ENCODE measurements around the gene PROCA1.

PROCA1 gene

DNA sequence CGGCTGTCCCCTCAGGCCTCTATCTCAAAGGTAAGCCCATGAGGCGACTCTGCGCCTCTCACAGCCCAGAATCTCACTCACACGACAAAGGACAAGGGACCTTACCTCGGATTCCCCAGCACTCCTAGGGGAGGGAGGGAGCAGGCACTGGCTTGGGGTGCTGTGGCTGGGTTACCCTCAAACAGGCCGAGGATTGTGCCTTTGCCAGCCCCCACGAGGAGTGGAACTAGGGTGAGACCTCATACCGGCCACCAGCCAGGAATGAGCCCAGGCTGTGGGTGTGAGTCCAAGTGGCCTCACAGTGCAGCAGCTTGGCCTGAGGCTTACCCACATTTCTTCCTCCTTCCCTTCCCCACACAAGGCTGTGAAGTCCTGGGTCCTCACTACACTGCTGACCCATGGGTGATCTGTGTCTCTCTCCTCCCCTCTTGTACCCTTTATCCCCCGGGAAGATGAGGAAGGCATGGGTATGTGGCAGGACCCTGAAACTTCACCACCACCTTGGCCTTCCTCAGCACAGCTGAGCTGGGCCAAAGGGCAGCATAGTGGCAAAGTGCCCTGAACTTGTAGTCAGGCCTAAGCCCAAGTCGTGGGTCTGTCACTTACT lies 5.9 kb downstream of the PROCA1 start:
- no peak for DNase-seq

GRCh38 chr17:28705074-28705659 lies 6.5 kb downstream of the PROCA1 start:
- no peak for DNase-seq

DNA sequence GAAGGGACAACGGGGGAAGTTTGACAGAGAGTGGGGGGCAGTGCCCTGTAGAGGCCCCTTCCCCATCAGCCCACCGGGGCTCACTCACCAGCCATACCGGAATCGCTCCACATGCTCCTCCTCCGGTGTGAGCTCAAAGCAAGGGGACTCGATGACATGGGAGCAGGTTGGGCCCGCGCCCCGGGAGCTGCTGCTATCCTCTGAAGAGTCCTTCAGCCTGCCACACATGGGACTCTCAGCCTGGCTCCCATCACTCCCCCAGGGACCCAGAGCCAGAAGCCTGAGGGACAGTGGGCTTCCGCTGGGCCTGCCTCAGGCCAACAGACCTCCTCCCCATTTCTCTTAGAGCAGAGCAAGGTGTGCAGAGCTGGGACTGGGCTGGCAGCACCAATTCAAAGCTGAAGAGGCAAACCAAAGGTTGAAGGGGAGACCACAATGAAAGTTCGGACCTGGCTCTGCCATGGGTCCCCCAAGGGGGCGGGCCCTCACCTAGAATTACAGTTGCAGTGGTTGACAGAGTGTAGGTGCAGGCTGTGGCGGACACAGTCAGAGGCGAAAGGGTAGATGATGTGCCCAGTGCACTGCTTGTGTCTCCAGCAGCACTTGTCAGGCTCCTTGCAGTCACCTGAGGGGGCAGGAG lies 7.3 kb downstream of the PROCA1 start:
- DNase-seq, result no peak

GRCh38 chr17:28703552-28704218 lies 8.0 kb downstream of the PROCA1 start:
- no peak for DNase-seq

DNA sequence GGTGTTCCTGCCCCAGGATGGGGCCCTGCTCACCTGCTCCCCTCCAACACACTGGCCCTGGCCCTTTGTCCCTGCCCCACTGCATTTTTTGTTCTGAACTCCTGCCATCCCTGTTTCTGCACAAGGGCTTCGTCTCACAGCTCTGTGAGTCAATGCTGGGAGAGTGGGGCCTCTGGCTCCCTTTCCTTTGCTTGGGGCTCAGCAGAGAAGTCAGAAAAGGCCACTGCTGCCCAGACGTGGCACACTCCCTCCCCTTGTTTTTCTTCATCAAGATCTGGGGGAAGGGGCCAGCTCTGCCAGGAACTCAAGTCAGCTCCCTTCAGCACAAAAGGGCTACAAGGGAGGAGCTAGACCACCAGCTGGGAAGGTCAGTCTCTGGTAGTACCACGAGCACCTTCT lies 8.9 kb downstream of the PROCA1 start:
- no peak for DNase-seq

DNA sequence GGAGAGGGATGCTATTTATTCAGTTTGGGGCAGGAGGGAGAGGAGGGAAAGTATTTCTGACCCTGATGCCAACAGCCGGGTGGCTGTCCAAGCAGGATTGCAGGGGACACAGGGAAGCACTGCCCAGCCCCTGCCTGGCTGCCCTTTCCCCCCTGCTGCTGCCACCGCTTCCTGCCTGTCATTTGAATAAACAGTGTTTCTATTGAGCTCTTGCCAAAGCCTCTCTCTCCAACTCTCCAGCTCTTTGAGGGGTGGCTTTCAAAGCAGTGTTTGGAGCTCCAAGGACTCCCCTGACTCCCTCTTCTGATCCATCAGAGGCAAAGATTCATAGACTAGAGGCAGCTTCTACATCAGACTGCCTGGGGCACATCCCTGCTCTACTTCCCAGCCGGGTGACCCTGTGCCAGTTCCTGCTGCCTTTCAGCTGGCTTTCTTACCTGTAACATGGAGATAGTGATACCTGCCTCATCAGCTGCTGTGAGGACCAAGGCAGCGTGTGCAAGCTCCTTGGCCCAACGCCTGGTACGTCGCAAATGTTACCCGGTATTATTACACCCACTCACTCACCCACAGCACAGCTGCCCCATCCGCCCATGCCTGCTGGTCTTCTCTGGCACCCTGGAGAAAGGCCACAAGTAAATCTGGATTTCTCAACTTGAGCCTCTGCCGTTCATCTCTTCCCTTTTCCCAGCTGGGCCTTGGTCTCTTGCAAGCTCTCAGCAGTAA lies 9.5 kb downstream of the PROCA1 start:
- DNase-seq, result no peak

DNA sequence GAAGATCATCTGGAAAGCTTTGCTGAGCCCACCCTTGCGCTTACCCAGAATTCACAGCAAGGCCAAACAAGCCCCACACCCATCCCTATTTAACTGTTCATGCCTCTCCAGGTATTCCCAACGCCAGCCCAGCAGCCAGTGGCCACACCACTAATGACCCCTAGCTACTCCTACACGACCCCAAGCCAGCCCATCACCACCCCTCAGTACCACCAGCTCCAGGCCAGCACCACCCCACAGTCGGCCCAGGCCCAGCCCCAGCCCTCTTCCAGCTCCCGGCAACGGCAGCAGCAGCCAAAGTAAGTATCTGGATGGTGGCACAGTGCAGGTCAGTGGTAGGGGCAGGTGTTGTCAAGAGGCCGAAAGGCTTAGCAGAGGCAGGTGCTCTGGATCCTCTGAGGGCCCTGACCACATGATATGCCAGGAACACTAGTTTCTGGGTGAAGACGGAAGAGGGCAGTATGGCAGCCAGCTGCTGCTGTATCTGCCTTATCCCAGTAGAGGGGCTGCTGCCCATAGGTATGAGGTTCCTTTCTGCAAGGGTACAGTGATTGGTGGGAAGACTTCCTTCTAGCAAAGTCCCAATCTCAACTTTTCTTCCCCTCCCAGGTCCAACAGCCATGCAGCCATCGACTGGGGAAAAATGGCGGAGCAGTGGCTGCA lies 10.7 kb downstream of the PROCA1 start:
- no peak for DNase-seq

GRCh38 chr17:28700278-28700677 lies 11.4 kb downstream of the PROCA1 start:
- DNase-seq, result no peak

DNA sequence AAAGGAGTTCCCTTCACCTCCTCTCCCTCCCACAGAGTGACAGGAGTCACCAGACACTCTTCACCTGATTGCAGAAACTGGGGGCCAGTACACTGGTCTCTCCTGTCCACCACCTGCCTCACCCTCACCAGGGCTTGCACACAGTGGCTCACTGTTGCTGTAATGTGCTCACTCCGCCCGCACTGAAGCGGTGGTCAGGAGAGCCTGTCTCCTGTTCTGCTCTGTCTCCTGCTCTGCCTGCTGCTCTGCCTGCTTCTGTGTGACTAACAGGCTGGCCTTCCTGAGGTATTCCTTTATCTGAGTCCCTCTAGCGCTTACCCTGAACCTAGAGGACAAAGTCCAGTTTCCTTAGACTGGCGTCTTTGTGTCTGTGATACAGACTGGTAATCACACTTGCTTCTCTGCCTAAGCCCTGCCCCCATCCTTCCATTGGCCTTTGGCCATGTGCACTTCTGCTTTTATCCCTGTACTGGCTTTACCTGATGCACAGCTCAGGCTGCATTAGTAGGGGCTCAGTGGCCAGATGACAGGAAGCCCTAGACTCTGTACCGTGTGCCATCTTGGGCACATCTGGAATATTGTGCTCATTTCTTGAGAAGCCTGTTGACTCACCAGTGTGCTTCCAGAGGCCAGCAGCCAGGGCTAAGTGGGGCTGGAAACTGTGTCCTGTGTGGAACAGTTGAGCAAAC lies 13.3 kb downstream of the PROCA1 start:
- DNase-seq, result no peak

DNA sequence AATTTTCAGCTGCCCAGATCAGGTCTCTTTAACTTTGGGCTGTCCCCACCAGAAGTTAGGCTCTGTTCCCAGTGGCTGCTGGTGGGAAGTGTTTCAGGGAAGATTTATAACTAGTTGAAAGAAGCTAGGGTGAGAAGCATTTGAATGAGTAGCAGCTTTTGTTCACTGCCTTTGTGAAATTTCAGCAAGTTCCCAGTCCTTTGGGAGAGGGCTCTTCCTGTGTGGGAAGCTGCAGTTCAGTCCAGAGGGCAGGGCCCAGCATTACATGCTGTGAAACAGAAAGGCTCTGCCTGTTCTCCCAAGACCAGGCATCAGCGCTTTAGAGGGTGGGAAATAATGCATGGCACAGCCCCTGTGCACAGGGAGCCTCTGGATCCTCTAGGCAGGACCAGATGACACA lies 17.8 kb downstream of the PROCA1 start:
- DNase-seq, result no peak

DNA sequence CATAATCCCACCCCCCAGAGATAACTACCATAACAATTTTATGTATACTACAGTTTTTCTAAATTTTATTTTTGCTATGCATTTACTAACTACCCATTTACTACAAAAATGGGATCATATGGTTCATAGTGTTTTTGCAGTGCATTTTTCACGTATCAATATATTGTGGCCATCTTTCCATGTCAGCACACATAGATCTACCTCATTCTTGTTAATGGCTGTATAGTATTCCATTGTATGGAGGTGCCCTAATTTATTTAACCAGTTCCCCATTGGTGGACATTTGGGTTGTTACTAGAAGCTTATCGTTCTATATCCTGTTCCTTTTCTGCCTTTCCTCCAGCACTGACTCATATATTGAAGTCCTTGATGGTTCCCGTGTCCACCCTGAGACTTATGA lies 22.7 kb downstream of the PROCA1 start:
- DNase-seq, result no peak

- no peak for DNase-seq
Observed at GRCh38 chr17:28688481-28688880, 23.2 kb downstream of the PROCA1 start.

DNA sequence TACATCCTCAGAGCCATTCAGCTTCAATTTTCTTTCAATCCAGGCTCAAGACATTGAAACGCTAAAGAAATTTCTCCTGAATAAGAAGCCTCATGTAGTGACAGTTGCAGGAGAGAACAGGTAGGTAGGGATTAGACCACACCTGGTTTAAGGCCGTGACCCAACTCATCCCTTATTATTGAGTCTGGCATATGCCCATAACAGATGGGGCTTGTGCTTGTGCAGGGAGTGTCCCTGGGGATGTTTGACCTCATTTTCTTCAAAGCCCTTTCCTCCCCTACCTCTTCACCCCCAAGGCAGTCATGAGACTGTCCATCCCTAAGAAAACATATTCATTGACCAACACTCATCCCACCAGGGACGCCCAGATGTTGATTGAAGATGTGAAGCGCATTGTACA lies 25.4 kb downstream of the PROCA1 start:
- no peak for DNase-seq

- DNase-seq, result no peak
Observed at GRCh38 chr17:28685366-28685765, 26.3 kb downstream of the PROCA1 start.

DNA sequence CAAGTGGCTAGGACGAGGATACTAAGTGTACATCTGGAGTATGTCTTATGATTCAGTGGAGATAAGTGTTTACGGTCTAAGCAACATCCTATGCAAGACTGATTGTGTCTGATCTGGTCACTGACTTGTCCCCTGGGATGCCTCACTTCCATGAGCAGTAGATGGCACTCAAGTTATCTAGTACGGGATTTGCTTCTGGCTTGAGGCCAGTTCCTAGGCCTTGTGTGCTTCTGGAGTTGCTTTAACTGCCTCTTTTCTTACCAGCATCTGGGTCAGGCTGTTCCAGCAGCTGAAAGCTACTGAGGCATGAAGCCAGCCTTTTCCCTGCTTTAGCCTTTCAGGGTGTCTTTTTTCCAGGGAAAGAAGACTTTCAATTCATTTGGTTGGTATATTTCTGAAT lies 26.7 kb downstream of the PROCA1 start:
- no peak for DNase-seq

GRCh38 chr17:28682655-28683054 lies 29.0 kb downstream of the PROCA1 start:
- DNase-seq, result no peak

DNA sequence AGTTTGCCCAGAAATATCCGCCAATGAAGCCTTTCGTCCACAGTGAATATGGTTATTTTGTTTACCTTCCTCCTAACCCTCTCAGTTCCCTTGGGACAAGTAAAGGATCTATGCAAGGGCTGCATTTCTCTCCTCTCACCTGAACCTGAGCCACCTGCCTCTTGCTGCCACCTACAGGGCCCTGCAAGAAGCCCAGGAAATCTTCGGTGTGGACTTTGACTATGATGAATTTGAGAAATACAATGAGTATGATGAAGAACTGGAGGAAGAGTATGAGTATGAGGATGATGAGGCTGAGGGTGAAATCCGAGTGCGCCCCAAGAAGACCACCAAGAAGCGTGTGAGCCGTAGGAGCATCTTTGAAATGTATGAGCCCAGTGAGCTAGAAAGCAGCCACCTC lies 35.7 kb downstream of the PROCA1 start:
- no peak for DNase-seq

- no peak for DNase-seq
Observed at GRCh38 chr17:28675490-28675889, 36.2 kb downstream of the PROCA1 start.

- DNase-seq, result no peak
Observed at GRCh38 chr17:28669918-28670317, 41.8 kb downstream of the PROCA1 start.

- DNase-seq, result no peak
Observed at GRCh38 chr17:28667870-28668269, 43.8 kb downstream of the PROCA1 start.

GRCh38 chr17:28665994-28666393 lies 45.7 kb downstream of the PROCA1 start:
- DNase-seq, result no peak

GRCh38 chr17:28663723-28664122 lies 48.0 kb downstream of the PROCA1 start:
- no peak for DNase-seq

GRCh38 chr17:28662527-28662829 lies 49.2 kb downstream of the PROCA1 start:
- no peak for DNase-seq
